Keratinocyte (primary cell): ENCODE measurements around the gene OGG1. TPM values are rescaled to one million over a fixed set of nuclear protein-coding genes. Genes with fewer than 3 reads are reported as not detected.

Experiments used
- DNase-seq: peaks from one replicate; pipeline ENCODE4 v3.0.0-alpha.2; 2011; ENCODE audit warnings: low read depth, missing footprints, low spot score
- FAIRE-seq: peaks from 2 replicates; lab custom pipeline; 2011; peaks lifted over from hg19 to GRCh38; lab: Jason Lieb, UNC
- H2AFZ ChIP-seq: 2 replicates; pipeline ENCODE4 v1.6.0; 2012; ENCODE audit warnings: low read length, control low read depth, inconsistent platforms; ENCODE audit not compliant: control insufficient read depth
- H3K27ac ChIP-seq: 2 replicates; pipeline ENCODE4 v1.5.1; 2011; ENCODE audit warnings: low read length; ENCODE audit not compliant: control insufficient read depth, insufficient read depth
- H3K27me3 ChIP-seq: 3 replicates; pipeline ENCODE4 v1.6.0; 2011; ENCODE audit warnings: low read length; ENCODE audit not compliant: control insufficient read depth, insufficient read depth; ENCODE audit errors: extremely low read depth
- H3K36me3 ChIP-seq, 2 experiments: 2 replicates in 1 of 2; 3 replicates in 1 of 2; pipeline ENCODE4 v1.5.1; 2011; ENCODE audit warnings: low read length in 2 of 2, mild to moderate bottlenecking in 1 of 2; ENCODE audit not compliant: control insufficient read depth in 2 of 2, insufficient read depth in 2 of 2; ENCODE audit errors: extremely low read depth in 1 of 2
- H3K4me1 ChIP-seq: 3 replicates; pipeline ENCODE4 v1.5.1; 2011; ENCODE audit warnings: low read length; ENCODE audit not compliant: control insufficient read depth, insufficient read depth; ENCODE audit errors: extremely low read depth
- H3K4me2 ChIP-seq: 3 replicates; pipeline ENCODE4 v1.6.0; 2011; ENCODE audit warnings: low read depth, low read length; ENCODE audit not compliant: control insufficient read depth, insufficient read depth; ENCODE audit errors: extremely low read depth
- H3K4me3 ChIP-seq, 3 experiments: fragments of 200-600 bp in 1 of 3; sonication (generic) in 1 of 3; 2 replicates in 2 of 3; 3 replicates in 1 of 3; pipeline ENCODE4 v1.5.1; 2011 to 2016; ENCODE audit warnings: low read length in 3 of 3, mild to moderate bottlenecking in 3 of 3, control low read depth in 2 of 3, inconsistent platforms in 1 of 3, low read depth in 1 of 3, mixed read lengths in 1 of 3, mixed run types in 1 of 3, moderate library complexity in 1 of 3; ENCODE audit not compliant: control insufficient read depth in 2 of 3, insufficient read depth in 2 of 3; ENCODE audit errors: extremely low read depth in 1 of 3
- H3K79me2 ChIP-seq: 2 replicates; pipeline ENCODE4 v1.6.0; 2012; ENCODE audit warnings: low read length; ENCODE audit not compliant: control insufficient read depth, insufficient read depth
- H3K9ac ChIP-seq: 3 replicates; pipeline ENCODE4 v1.6.0; 2011; ENCODE audit warnings: low read length; ENCODE audit not compliant: control insufficient read depth, insufficient read depth; ENCODE audit errors: extremely low read depth
- H3K9me1 ChIP-seq: 3 replicates; pipeline ENCODE4 v1.6.0; 2011; ENCODE audit warnings: low read length; ENCODE audit not compliant: control insufficient read depth, insufficient read depth; ENCODE audit errors: extremely low read depth
- H3K9me3 ChIP-seq: 2 replicates; pipeline ENCODE4 v1.5.1; 2012; ENCODE audit warnings: low read depth, low read length; ENCODE audit not compliant: control insufficient read depth
- H4K20me1 ChIP-seq: 3 replicates; pipeline ENCODE4 v1.6.0; 2011; ENCODE audit warnings: low read length; ENCODE audit not compliant: control insufficient read depth, insufficient read depth; ENCODE audit errors: extremely low read depth
- EZH2 ChIP-seq: IDR thresholded peaks from one replicate; pipeline ENCODE4 v1.6.1; 2012; ENCODE audit warnings: inconsistent platforms, mild to moderate bottlenecking, low read length, moderate library complexity
- dilution Hi-C: fragments of 300-500 bp; cut with MboI; formaldehyde crosslinking; loops from one replicate; pipeline ENCODE4 v1.7.0; 2020; ENCODE audit warnings: low sequenced_read_pairs; ENCODE audit not compliant: extremely low pct_ligation_motif_present
- polyA plus RNA-seq, 5 experiments: library from polyadenylated mRNA; depleted of rRNA in 3 of 5; stranded (reverse) in 3 of 5; stranded (forward) in 1 of 5; unstranded in 1 of 5; fragments of >200 nt; gene quantifications; 1 replicate in 1 of 5; 2 replicates in 3 of 5; 3 replicates in 1 of 5; pipeline versions ENCODE4 v1.2.1 to v1.2.3, GENCODE V29; 2011 to 2012; ENCODE audit warnings: missing spikeins in 2 of 5, low read depth in 1 of 5, low replicate concordance in 1 of 5
- TF ChIP-seq, protein P1 (sequence below), 3 experiments: IDR thresholded peaks in 1 of 3; conservative IDR thresholded peaks in 1 of 3; optimal IDR thresholded peaks in 1 of 3; 2 replicates in 2 of 3; 3 replicates in 1 of 3; pipeline versions ENCODE3 to v1.5.1; 2011; ENCODE audit warnings: low read length in 3 of 3, mild to moderate bottlenecking in 3 of 3, moderate library complexity in 2 of 3, control low read depth in 1 of 3, inconsistent platforms in 1 of 3; ENCODE audit not compliant: insufficient read depth in 2 of 3; ENCODE audit errors: extremely low read depth in 1 of 3

OGG1 gene
- polyA plus RNA-seq, 1 donor (not counting 4 experiments of a cell fraction or from before 2014, with no cell fraction given) = 17.5 TPM

DNA sequence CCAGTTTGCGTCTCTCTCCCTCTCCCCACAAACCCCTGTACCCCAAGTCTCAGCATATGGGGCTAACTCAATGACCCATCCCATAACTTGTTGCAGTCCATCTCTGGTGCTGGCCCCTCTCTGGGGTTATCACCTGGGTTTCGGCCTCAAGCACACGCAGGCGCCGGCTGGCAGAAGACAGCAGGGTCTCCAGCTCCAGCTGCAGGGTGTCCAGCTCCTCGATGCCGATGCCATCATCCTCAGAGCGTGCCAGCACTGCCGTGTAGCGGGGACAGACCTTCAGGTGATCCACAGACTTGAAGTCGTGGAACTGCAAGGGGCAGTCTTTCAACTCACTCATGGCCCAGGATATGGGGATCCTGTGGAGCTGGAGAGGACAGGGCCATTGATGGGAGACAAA is 41.4 kb downstream of the OGG1 start:
- Histone ChIP-seq H3K4me1 (peaks cover 14% of the 10 kb centered on the region), H3K9me3 (no peaks in the 10 kb centered on the region), H3K4me2 (peak overlapping the region; percentile 97), H3K27ac (no peak overlapping the region), H3K79me2 (peaks cover 41% of the 10 kb centered on the region), H3K27me3 (no peaks in the 10 kb centered on the region), H3K4me3 (no peak overlapping the region), H3K36me3 (peaks cover 19 to 38% of the 10 kb centered on the region in 2 experiments), H3K9me1 (no peaks in the 10 kb centered on the region), H4K20me1 (no peaks in the 10 kb centered on the region), H2AFZ (no peak overlapping the region), H3K9ac (no peak overlapping the region)
- dilution Hi-C loops = no loop called here
- FAIRE-seq = no peak
- DNase-seq = no peak
- TF ChIP-seq, protein P1, sequence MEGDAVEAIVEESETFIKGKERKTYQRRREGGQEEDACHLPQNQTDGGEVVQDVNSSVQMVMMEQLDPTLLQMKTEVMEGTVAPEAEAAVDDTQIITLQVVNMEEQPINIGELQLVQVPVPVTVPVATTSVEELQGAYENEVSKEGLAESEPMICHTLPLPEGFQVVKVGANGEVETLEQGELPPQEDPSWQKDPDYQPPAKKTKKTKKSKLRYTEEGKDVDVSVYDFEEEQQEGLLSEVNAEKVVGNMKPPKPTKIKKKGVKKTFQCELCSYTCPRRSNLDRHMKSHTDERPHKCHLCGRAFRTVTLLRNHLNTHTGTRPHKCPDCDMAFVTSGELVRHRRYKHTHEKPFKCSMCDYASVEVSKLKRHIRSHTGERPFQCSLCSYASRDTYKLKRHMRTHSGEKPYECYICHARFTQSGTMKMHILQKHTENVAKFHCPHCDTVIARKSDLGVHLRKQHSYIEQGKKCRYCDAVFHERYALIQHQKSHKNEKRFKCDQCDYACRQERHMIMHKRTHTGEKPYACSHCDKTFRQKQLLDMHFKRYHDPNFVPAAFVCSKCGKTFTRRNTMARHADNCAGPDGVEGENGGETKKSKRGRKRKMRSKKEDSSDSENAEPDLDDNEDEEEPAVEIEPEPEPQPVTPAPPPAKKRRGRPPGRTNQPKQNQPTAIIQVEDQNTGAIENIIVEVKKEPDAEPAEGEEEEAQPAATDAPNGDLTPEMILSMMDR (optimal IDR thresholded peaks at IDR 0.05 in 1 of 3, IDR thresholded peaks at IDR 0.05 in 1 of 3, conservative IDR thresholded peaks at IDR 0.05 in 1 of 3; ENCODE audit: extremely low read depth in 1 of 3, insufficient read depth in 2 of 3, low read length in 3 of 3) = no peak

DNA sequence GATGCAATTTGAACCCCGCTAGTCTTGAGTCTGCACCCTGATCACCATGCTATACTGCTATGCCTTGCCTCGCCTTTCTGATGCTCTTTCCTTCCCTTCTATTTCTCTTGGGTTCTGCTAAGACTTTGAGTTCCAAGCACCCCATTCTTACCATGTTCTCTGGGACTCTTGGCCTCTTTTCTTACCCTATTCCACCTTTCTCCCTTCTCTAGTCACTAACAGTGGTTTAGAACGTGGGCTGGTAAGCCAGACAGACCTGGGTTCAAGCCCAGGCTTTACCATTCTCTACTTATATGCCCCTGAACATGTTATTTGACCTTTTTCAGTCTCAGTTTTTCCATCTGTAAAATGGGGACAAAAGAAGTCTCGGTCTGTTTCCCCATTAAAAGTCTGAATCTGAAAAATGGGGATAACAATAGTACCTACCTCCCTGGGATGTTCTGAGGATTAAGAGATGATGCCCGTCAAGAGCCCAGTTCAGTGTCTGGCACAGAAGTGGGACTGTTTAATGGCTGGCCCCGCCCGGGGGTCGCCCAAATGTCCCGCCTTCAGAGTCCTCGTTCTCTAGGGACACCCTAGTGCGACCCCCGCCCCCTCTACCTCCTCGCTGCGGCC is 42.1 kb downstream of the OGG1 start:
- no peak for FAIRE-seq
- Histone ChIP-seq H2AFZ (peak overlapping the region; percentile 55), H3K27ac (peak overlapping the region; percentile 81), H3K4me2 (peak overlapping the region; percentile 97), H4K20me1 (no peaks in the 10 kb centered on the region), H3K36me3 (peaks cover 15 to 32% of the 10 kb centered on the region in 2 experiments), H3K9ac (peak overlapping the region; percentile 96), H3K4me3 (peak overlapping the region; percentile 61 to 100 (median 86)), H3K9me1 (no peaks in the 10 kb centered on the region), H3K4me1 (peaks cover 14% of the 10 kb centered on the region), H3K9me3 (no peaks in the 10 kb centered on the region), H3K79me2 (peaks cover 46% of the 10 kb centered on the region), H3K27me3 (no peaks in the 10 kb centered on the region)
- TF ChIP-seq EZH2 = no peak
- TF ChIP-seq, protein P1 (optimal IDR thresholded peaks at IDR 0.05 in 1 of 3, IDR thresholded peaks at IDR 0.05 in 1 of 3, conservative IDR thresholded peaks at IDR 0.05 in 1 of 3; ENCODE audit: extremely low read depth in 1 of 3, insufficient read depth in 2 of 3, low read length in 3 of 3) = no peak
- no peak for DNase-seq
- dilution Hi-C loops = no loop called here
